K562 (cell line): Measurements from ENCODE around the gene CDCP1. TPM values are rescaled to one million over a fixed set of nuclear protein-coding genes. Genes with fewer than 3 reads are reported as not detected.

Experiments used
- ADNP ChIP-seq: fragments of 200-800 bp; sonication (Bioruptor generic); IDR thresholded peaks from 2 replicates; pipeline ENCODE4 v1.6.1; 2016; ENCODE audit warnings: missing genetic modification characterization, missing compliant biosample characterization
- AFF4 ChIP-seq: sonication (generic); formaldehyde crosslinking; IDR thresholded peaks from 2 replicates; pipeline ENCODE4 v1.8.0; 2023; ENCODE audit warnings: mild to moderate bottlenecking, missing genetic modification reagents
- C11orf30 ChIP-seq: fragments of 450-650 bp; IDR thresholded peaks from 2 replicates; pipeline ENCODE4 v1.6.1; 2016; ENCODE audit warnings: low read depth, mild to moderate bottlenecking
- CBFA2T2 ChIP-seq: fragments of 450-650 bp; conservative IDR thresholded peaks from 2 replicates; pipeline ENCODE4 v1.6.1; 2017; ENCODE audit warnings: mild to moderate bottlenecking
- DIDO1 ChIP-seq: fragments of 450-650 bp; IDR thresholded peaks from 2 replicates; pipeline ENCODE4 v1.6.1; 2016; ENCODE audit warnings: low read depth, missing biosample characterization, missing genetic modification characterization
- E2F8 ChIP-seq: fragments of 450-650 bp; IDR thresholded peaks from 2 replicates; pipeline ENCODE4 v1.7.1; 2018; ENCODE audit warnings: mild to moderate bottlenecking, low read depth; ENCODE audit not compliant: partially characterized antibody
- KDM1A ChIP-seq, 2 experiments: fragments of 450-650 bp; IDR thresholded peaks; 2 replicates each; pipeline ENCODE4 v1.6.1; 2016; ENCODE audit warnings: mild to moderate bottlenecking in 2 of 2
- KLF10 ChIP-seq: fragments of 250-450 bp; sonication (Bioruptor Pico); IDR thresholded peaks from 2 replicates; pipeline ENCODE4 v1.6.1; 2021; ENCODE audit warnings: matching md5 sums
- RFX1 ChIP-seq: fragments of 450-650 bp; IDR thresholded peaks from 2 replicates; pipeline ENCODE4 v1.6.1; 2016; ENCODE audit warnings: mild to moderate bottlenecking, moderate library complexity
- SIN3B ChIP-seq: fragments of 450-650 bp; IDR thresholded peaks from 2 replicates; pipeline ENCODE4 v1.6.1; 2017; ENCODE audit warnings: low read depth, mild to moderate bottlenecking, moderate library complexity
- STAT5B ChIP-seq: fragments of 250-450 bp; sonication (Bioruptor Pico); IDR thresholded peaks from 2 replicates; pipeline ENCODE4 v1.8.0; 2021; ENCODE audit warnings: mild to moderate bottlenecking, inconsistent platforms
- ZNF146 ChIP-seq: IDR thresholded peaks from one replicate; pipeline ENCODE4 v1.6.1; 2018; ENCODE audit warnings: missing compliant biosample characterization; ENCODE audit not compliant: unreplicated experiment
- ZNF764 ChIP-seq: fragments of 250-450 bp; sonication (Bioruptor Pico); IDR thresholded peaks from 2 replicates; pipeline ENCODE4 v1.4.0; 2020; ENCODE audit warnings: low read depth, mild to moderate bottlenecking, moderate library complexity
- polyA plus RNA-seq, 8 experiments: library from polyadenylated mRNA; depleted of rRNA in 4 of 8; stranded (reverse) in 5 of 8; unstranded in 3 of 8; fragments of >200 nt; fragmentation: Nextera tagmentation in 2 of 8; fragmentation: Illumina TruSeq in 1 of 8; extraction: Ambion mirVana in 2 of 8; extraction: Trizol in 1 of 8; gene quantifications; 2 replicates each; pipeline versions ENCODE4 v1.2.1 to v1.2.3, GENCODE V29; 2011 to 2014; ENCODE audit warnings: inconsistent platforms in 1 of 8, missing spikeins in 1 of 8
- total RNA-seq, 7 experiments: library from RNA; depleted of rRNA in 6 of 7; stranded (reverse); fragments of >200 nt in 6 of 7; fragmentation: Illumina TruSeq in 2 of 7; extraction: Trizol in 2 of 7; gene quantifications; 2 replicates each; pipeline versions ENCODE4 v1.2.1 to v1.2.3, GENCODE V29; 2011 to 2021; ENCODE audit warnings: low replicate concordance in 1 of 7

The CDCP1 gene
- total and polyA plus RNA-seq, 9 of the 15 experiments (the other 6 are each of a cell fraction or from before 2014, with no cell fraction given), result 3.9 to 16.4 (median 5.2) TPM

- TF ChIP-seq E2F8 (no peak), ZNF764 (CRISPR knock-in tag) (no peak), CBFA2T2 (no peak), C11orf30 (no peak), STAT5B (peak; percentile 77), ZNF146 (CRISPR knock-in tag) (no peak), KLF10 (CRISPR knock-in tag) (no peak; the same call in 1 of the 2 replicates), ADNP (tag) (no peak), KDM1A (IDR thresholded peaks at IDR 0.05) (no peak), DIDO1 (tag) (peak; percentile 87), SIN3B (no peak), AFF4 (CRISPR knock-in tag) (no peak), RFX1 (no peak)
Measured at GRCh38 chr3:45054196-45054857, 91.9 kb downstream of the CDCP1 start (continued).
